H1 (cell line): ENCODE data around the gene PIK3R6. TPM values are rescaled to one million over a fixed set of nuclear protein-coding genes. Genes with fewer than 3 reads are reported as not detected.

Experiments used
- CTCF ChIA-PET: fragments of 300-600 bp; sonication (Branson Sonifier 250); formaldehyde crosslinking; loops from one replicate; lab custom pipeline; 2021; ENCODE audit not compliant: partially characterized antibody; lab: Charles Lee
- POLR2A ChIA-PET: fragments of 300-600 bp; sonication (Branson Sonifier 250); formaldehyde crosslinking; loops from one replicate; lab custom pipeline; 2021; ENCODE audit warnings: inconsistent platforms; ENCODE audit not compliant: partially characterized antibody; lab: Charles Lee
- DNase-seq, 2 experiments: peaks; one replicate each; pipeline versions ENCODE4 v3.0.0 to v3.0.0-alpha.2; 2010 to 2022; ENCODE audit warnings: low spot score in 2 of 2, low read depth in 1 of 2, mixed read lengths in 1 of 2
- FAIRE-seq: peaks from 2 replicates; lab custom pipeline; 2011; peaks lifted over from hg19 to GRCh38; lab: Jason Lieb, UNC
- H2AFZ ChIP-seq: 2 replicates; pipeline ENCODE4 v1.8.1; 2012; ENCODE audit warnings: low read length, inconsistent platforms
- H2AK5ac ChIP-seq: 2 replicates; pipeline ENCODE4 v1.6.1; 2013; ENCODE audit warnings: low read depth, low read length
- H2BK120ac ChIP-seq: replicated peaks from 2 replicates; pipeline ENCODE3; 2013; ENCODE audit warnings: low read depth, low read length, inconsistent platforms
- H2BK12ac ChIP-seq: 2 replicates; pipeline ENCODE4 v1.6.1; 2013; ENCODE audit warnings: low read depth, low read length
- H2BK15ac ChIP-seq: 2 replicates; pipeline ENCODE4 v1.6.1; 2013; ENCODE audit warnings: low read length
- H2BK20ac ChIP-seq: 2 replicates; pipeline ENCODE4 v1.6.1; 2013; ENCODE audit warnings: low read length
- H2BK5ac ChIP-seq: 2 replicates; pipeline ENCODE4 v1.6.1; 2013; ENCODE audit warnings: low read depth, low read length
- H3K14ac ChIP-seq: 2 replicates; pipeline ENCODE4 v1.6.1; 2013; ENCODE audit warnings: inconsistent platforms; ENCODE audit not compliant: insufficient read length
- H3K18ac ChIP-seq: 2 replicates; pipeline ENCODE4 v1.6.1; 2013; ENCODE audit warnings: low read length; ENCODE audit errors: extremely low read depth
- H3K23ac ChIP-seq: 2 replicates; pipeline ENCODE4 v1.6.1; 2013; ENCODE audit warnings: inconsistent platforms; ENCODE audit not compliant: insufficient read length
- H3K23me2 ChIP-seq: 2 replicates; pipeline ENCODE4 v1.6.1; 2013; ENCODE audit warnings: low read depth, low read length
- H3K27ac ChIP-seq: 2 replicates; pipeline ENCODE4 v1.6.1; 2011; ENCODE audit warnings: low read depth, low read length, inconsistent platforms
- H3K27me3 ChIP-seq, 4 experiments: replicated peaks in 1 of 4; 1 replicate in 1 of 4; 2 replicates in 3 of 4; pipeline versions ENCODE4 v1.6.1 to v1.8.1; 2011 to 2013; ENCODE audit warnings: low read length in 3 of 4, mild to moderate bottlenecking in 3 of 4, inconsistent platforms in 2 of 4, mixed read lengths in 2 of 4, moderate library complexity in 1 of 4; ENCODE audit not compliant: control insufficient read depth in 3 of 4, insufficient read depth in 3 of 4; ENCODE audit errors: extremely low read depth in 1 of 4
- H3K36me3 ChIP-seq, 4 experiments: 2 replicates each; pipeline versions ENCODE4 v1.6.1 to v1.8.1; 2011 to 2013; ENCODE audit warnings: mild to moderate bottlenecking in 4 of 4, low read length in 3 of 4, moderate library complexity in 2 of 4, control low read depth in 1 of 4, inconsistent platforms in 1 of 4; ENCODE audit not compliant: insufficient read depth in 4 of 4, control insufficient read depth in 2 of 4
- H3K4ac ChIP-seq: replicated peaks from 2 replicates; pipeline ENCODE3; 2013; ENCODE audit warnings: low read length, low read depth, mixed read lengths, inconsistent platforms; ENCODE audit not compliant: insufficient read length
- H3K4me1 ChIP-seq, 4 experiments: replicated peaks in 1 of 4; 1 replicate in 1 of 4; 2 replicates in 3 of 4; pipeline versions ENCODE4 v1.6.1 to v1.8.1; 2011 to 2013; ENCODE audit warnings: low read length in 3 of 4, inconsistent platforms in 2 of 4, mixed read lengths in 1 of 4; ENCODE audit not compliant: insufficient read depth in 4 of 4, control insufficient read depth in 3 of 4
- H3K4me2 ChIP-seq, 2 experiments: 2 replicates each; pipeline versions ENCODE4 v1.6.1 to v1.8.1; 2011 to 2013; ENCODE audit warnings: low read depth in 2 of 2, low read length in 2 of 2, control low read depth in 1 of 2, inconsistent platforms in 1 of 2, mild to moderate bottlenecking in 1 of 2; ENCODE audit not compliant: insufficient read depth in 1 of 2
- H3K4me3 ChIP-seq, 4 experiments: fragments of 200-600, 300-600 bp in 1 of 4; sonication (generic), shearing (Covaris generic), sonication (Bioruptor Twin) in 1 of 4; 2 replicates each; pipeline versions ENCODE4 v1.5.1 to v1.8.1; 2011 to 2016; ENCODE audit warnings: low read length in 4 of 4, low read depth in 3 of 4, control low read depth in 2 of 4, inconsistent platforms in 2 of 4, mild to moderate bottlenecking in 2 of 4, mixed read lengths in 1 of 4, moderate library complexity in 1 of 4; ENCODE audit not compliant: insufficient read depth in 2 of 4; ENCODE audit errors: extremely low read depth in 1 of 4
- H3K56ac ChIP-seq: replicated peaks from 2 replicates; pipeline ENCODE3; 2013; ENCODE audit warnings: low read depth, mild to moderate bottlenecking, mixed read lengths, low read length, inconsistent platforms; ENCODE audit not compliant: insufficient read length
- H3K79me1 ChIP-seq: 2 replicates; pipeline ENCODE4 v1.6.1; 2013; ENCODE audit warnings: low read depth, low read length, control low read depth
- H3K79me2 ChIP-seq, 2 experiments: 2 replicates each; pipeline versions ENCODE4 v1.6.1 to v1.8.1; 2012 to 2013; ENCODE audit warnings: low read length in 2 of 2, mild to moderate bottlenecking in 2 of 2, inconsistent platforms in 1 of 2; ENCODE audit not compliant: insufficient read depth in 2 of 2, control insufficient read depth in 1 of 2
- H3K9ac ChIP-seq, 4 experiments: replicated peaks in 1 of 4; 1 replicate in 1 of 4; 2 replicates in 3 of 4; pipeline versions ENCODE4 v1.6.1 to v1.8.1; 2011 to 2013; ENCODE audit warnings: low read depth in 3 of 4, low read length in 3 of 4, control low read depth in 2 of 4, mild to moderate bottlenecking in 2 of 4, moderate library complexity in 2 of 4, inconsistent platforms in 1 of 4; ENCODE audit errors: extremely low read depth in 1 of 4
- H3K9me3 ChIP-seq, 2 experiments: 2 replicates each; pipeline versions ENCODE4 v1.6.1 to v1.8.1; 2012 to 2013; ENCODE audit warnings: mild to moderate bottlenecking in 2 of 2, moderate library complexity in 2 of 2, control low read depth in 1 of 2, inconsistent platforms in 1 of 2, low read depth in 1 of 2, low read length in 1 of 2, mixed read lengths in 1 of 2; ENCODE audit not compliant: insufficient read depth in 2 of 2
- H4K20me1 ChIP-seq, 2 experiments: replicated peaks in 1 of 2; 2 replicates each; pipeline versions ENCODE3 to v1.8.1; 2011 to 2013; ENCODE audit warnings: inconsistent platforms in 2 of 2, low read length in 2 of 2, mild to moderate bottlenecking in 1 of 2; ENCODE audit not compliant: insufficient read depth in 2 of 2, control insufficient read depth in 1 of 2
- H4K5ac ChIP-seq: 2 replicates; pipeline ENCODE4 v1.6.1; 2013; ENCODE audit warnings: low read length, low read depth, mixed read lengths, inconsistent platforms; ENCODE audit not compliant: insufficient read length
- H4K8ac ChIP-seq: 2 replicates; pipeline ENCODE4 v1.8.0; 2013; ENCODE audit warnings: mild to moderate bottlenecking, moderate library complexity, low read length, inconsistent platforms; ENCODE audit not compliant: insufficient read depth; ENCODE audit errors: extremely low read depth
- H4K91ac ChIP-seq: replicated peaks from 2 replicates; pipeline ENCODE3; 2013; ENCODE audit warnings: low read length, mixed read lengths, inconsistent platforms; ENCODE audit not compliant: insufficient read length
- BACH1 ChIP-seq: IDR thresholded peaks from 2 replicates; pipeline ENCODE4 v1.6.1; 2012; ENCODE audit warnings: low read length, improper control_type of control experiment
- CEBPB ChIP-seq: IDR thresholded peaks from 2 replicates; pipeline ENCODE4 v1.6.1; 2012; ENCODE audit warnings: low read depth, low read length
- CHD2 ChIP-seq: IDR thresholded peaks from 2 replicates; pipeline ENCODE4 v1.6.1; 2012; ENCODE audit warnings: low read length, improper control_type of control experiment
- GTF2F1 ChIP-seq: IDR thresholded peaks from 2 replicates; pipeline ENCODE4 v1.6.1; 2012; ENCODE audit warnings: low read depth, low read length, improper control_type of control experiment, borderline replicate concordance
- RAD21 ChIP-seq, 2 experiments: IDR thresholded peaks in 1 of 2; conservative IDR thresholded peaks in 1 of 2; 2 replicates each; pipeline ENCODE4 v1.6.1; 2011; ENCODE audit warnings: low read depth in 2 of 2, low read length in 2 of 2, improper control_type of control experiment in 1 of 2, inconsistent platforms in 1 of 2, mild to moderate bottlenecking in 1 of 2, moderate library complexity in 1 of 2
- ZNF274 ChIP-seq: IDR thresholded peaks from 2 replicates; pipeline ENCODE4 v1.7.0; 2012; ENCODE audit warnings: low read length, borderline replicate concordance; ENCODE audit errors: extremely low read depth
- whole genome bisulfite sequencing, 2 experiments: shearing (Covaris generic) in 1 of 2; methylation state at CpG; one replicate each; pipeline versions ENCODE4 v1.1.6 to v1.1.7; 2013 to 2015; ENCODE audit warnings: low lambda C conversion rate in 2 of 2, mixed read lengths in 2 of 2, inconsistent platforms in 1 of 2, low coverage in 1 of 2, missing lambda C conversion rate in 1 of 2; ENCODE audit not compliant: insufficient replicate concordance in 2 of 2, insufficient coverage in 1 of 2, insufficient read length in 1 of 2; ENCODE audit errors: extremely low coverage in 1 of 2, missing lambda C conversion rate in 1 of 2; 5-methylcytosine and 5-hydroxymethylcytosine counted together
- polyA plus RNA-seq, 7 experiments: library from polyadenylated mRNA; depleted of rRNA in 3 of 7; stranded (reverse) in 5 of 7; unstranded in 2 of 7; fragments of >200 nt in 5 of 7; fragments of 200-250 nt in 2 of 7; gene quantifications; 1 replicate in 5 of 7; 2 replicates in 1 of 7; 4 replicates in 1 of 7; pipeline versions ENCODE4 v1.2.1 to v1.2.3, GENCODE V29; 2011 to 2013; ENCODE audit warnings: missing spikeins in 2 of 7, mixed read lengths in 2 of 7
- total RNA-seq: library from RNA; stranded (reverse); fragmentation: NEBNext Ultra II Directional; extraction: Animal tissue kit (Norgen Biotek cat#: 25700); gene quantifications from 2 replicates; pipeline ENCODE4 v1.2.1, GENCODE V29; 2021
- TF ChIP-seq, protein P1 (sequence below), 3 experiments: IDR thresholded peaks; 1 replicate in 2 of 3; 2 replicates in 1 of 3; pipeline versions ENCODE4 v1.5.1 to v1.6.1; 2011; ENCODE audit warnings: low read length in 3 of 3, mild to moderate bottlenecking in 3 of 3, inconsistent platforms in 2 of 3, low read depth in 1 of 3, moderate library complexity in 1 of 3; ENCODE audit not compliant: insufficient read depth in 1 of 3; ENCODE audit errors: control extremely low read depth in 1 of 3

The PIK3R6 gene
- total and polyA plus RNA-seq, 2 of the 8 experiments (the other 6 are each of a cell fraction or from before 2014, with no cell fraction given): 0.24 to 1.2 TPM

- Histone ChIP-seq H2BK20ac (no peak overlapping the region), H3K56ac (no peak overlapping the region), H2BK15ac (peak overlapping the region; percentile 72; the same call in 1 of the 2 replicates), H3K79me1 (no peaks in the 10 kb centered on the region), H4K5ac (no peak overlapping the region), H3K4ac (no peak overlapping the region), H3K9me3 (no peaks in the 10 kb centered on the region), H3K27me3 (no peaks in the 10 kb centered on the region; a peak in 1 of 7 replicates), H4K20me1 (no peaks in the 10 kb centered on the region), H2BK5ac (no peak overlapping the region; the same call in 1 of the 2 replicates), H4K8ac (no peak overlapping the region), H3K27ac (no peak overlapping the region), H3K4me2 (peak overlapping the region; percentile 70 to 71), H3K18ac (no peak overlapping the region; the same call in 1 of the 2 replicates), H3K23ac (no peak overlapping the region), H3K79me2 (no peaks in the 10 kb centered on the region), H2BK120ac (no peak overlapping the region), H3K36me3 (no peaks in the 10 kb centered on the region), H2AFZ (peak overlapping the region; percentile 54), H3K4me1 (peaks cover 0 to 11% (median 8%) of the 10 kb centered on the region in 4 experiments; a peak in 4 of 7 replicates), H2BK12ac (peak overlapping the region; percentile 1; the same call in 1 of the 2 replicates), H3K9ac (no peak overlapping the region), H2AK5ac (no peak overlapping the region), H3K23me2 (peaks cover 3% of the 10 kb centered on the region; the same call in 1 of the 2 replicates), H3K14ac (no peak overlapping the region), H3K4me3 (peak overlapping the region in 2 of 4 experiments; percentile 21 to 54; a peak in 3 of 8 replicates), H4K91ac (no peak overlapping the region)
- TF ChIP-seq, protein P1, sequence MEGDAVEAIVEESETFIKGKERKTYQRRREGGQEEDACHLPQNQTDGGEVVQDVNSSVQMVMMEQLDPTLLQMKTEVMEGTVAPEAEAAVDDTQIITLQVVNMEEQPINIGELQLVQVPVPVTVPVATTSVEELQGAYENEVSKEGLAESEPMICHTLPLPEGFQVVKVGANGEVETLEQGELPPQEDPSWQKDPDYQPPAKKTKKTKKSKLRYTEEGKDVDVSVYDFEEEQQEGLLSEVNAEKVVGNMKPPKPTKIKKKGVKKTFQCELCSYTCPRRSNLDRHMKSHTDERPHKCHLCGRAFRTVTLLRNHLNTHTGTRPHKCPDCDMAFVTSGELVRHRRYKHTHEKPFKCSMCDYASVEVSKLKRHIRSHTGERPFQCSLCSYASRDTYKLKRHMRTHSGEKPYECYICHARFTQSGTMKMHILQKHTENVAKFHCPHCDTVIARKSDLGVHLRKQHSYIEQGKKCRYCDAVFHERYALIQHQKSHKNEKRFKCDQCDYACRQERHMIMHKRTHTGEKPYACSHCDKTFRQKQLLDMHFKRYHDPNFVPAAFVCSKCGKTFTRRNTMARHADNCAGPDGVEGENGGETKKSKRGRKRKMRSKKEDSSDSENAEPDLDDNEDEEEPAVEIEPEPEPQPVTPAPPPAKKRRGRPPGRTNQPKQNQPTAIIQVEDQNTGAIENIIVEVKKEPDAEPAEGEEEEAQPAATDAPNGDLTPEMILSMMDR (IDR thresholded peaks at IDR 0.05; ENCODE audit: control extremely low read depth in 1 of 3, insufficient read depth in 1 of 3, low read depth in 1 of 3, low read length in 3 of 3): peak; percentile 58 to 79 (median 76)
- TF ChIP-seq CHD2 (no peak), GTF2F1 (no peak), BACH1 (no peak), ZNF274 (no peak), RAD21 (IDR thresholded peaks at IDR 0.05 in 1 of 2, conservative IDR thresholded peaks at IDR 0.05 in 1 of 2; ENCODE audit: low read depth in 2 of 2, low read length in 2 of 2) (peak; percentile 83 to 85), CEBPB (0 out of 2 replicates have a peak, but pooled peaks have one; percentile 5)
- FAIRE-seq (peak; percentile 94), DNase-seq (peak in 1 of 2 experiments; percentile 74)
- WGBS, 2 experiments: 40% methylated on average over 21 of the region's 24 CpGs; no CpG with 5 or more reads in 1 of the 2 experiments
- POLR2A ChIA-PET: interaction anchor here (1.0 to 1.4 kb wide), 4 partner anchors 13 to 98 kb away, joined by 3 read pairs; no protein-coding TSS in a partner anchor
- CTCF ChIA-PET: interaction anchor here (0.6 to 10.4 kb wide), 55 partner anchors 9 to 697 kb away, joined by 3 to 107 read pairs (median 4); partner anchors contain the start of gene MFSD6L
Observed at GRCh38 chr17:8894673-8895578, 27.5 kb upstream of the PIK3R6 start.
